Activated B cell treated with CpG ODN at 0.5 μM for 24 hours (primary cell): ENCODE results near the gene LCMT1. TPM values are rescaled to one million over a fixed set of nuclear protein-coding genes. Genes with fewer than 3 reads are reported as not detected.
"Not testable (repeated sequence)": the region's sequence is repeated elsewhere in the genome, so short reads cannot be mapped to it uniquely, and the experiment has no call there.

Experiments
- ATAC-seq: fragments of 200-7000 bp; cut with Tn5 transposase; one replicate; pipeline ENCODE4 v1.10.0; 2021; ENCODE audit warnings: low read depth, mild to moderate bottlenecking, moderate library complexity
- CTCF ChIA-PET: fragments of 350-600 bp; sonication (Branson Sonifier 250); formaldehyde crosslinking; loops from one replicate; lab custom pipeline; 2021; ENCODE audit warnings: antibody characterized with exemption; lab: Charles Lee
- POLR2A ChIA-PET: fragments of 350-600 bp; sonication (Branson Sonifier 250); formaldehyde crosslinking; loops from one replicate; lab custom pipeline; 2021; ENCODE audit warnings: antibody characterized with exemption; lab: Charles Lee
- DNase-seq: peaks from one replicate; pipeline ENCODE4 v3.0.0; 2022
- H3K27ac Mint-ChIP-seq: one replicate; pipeline ENCODE4 v1.8.0; 2020; ENCODE audit warnings: mixed read lengths
- H3K27me3 Mint-ChIP-seq: one replicate; pipeline ENCODE4 v1.8.0; 2021; ENCODE audit warnings: mixed read lengths
- H3K36me3 Mint-ChIP-seq: one replicate; pipeline ENCODE4 v1.8.0; 2021; ENCODE audit warnings: low read depth, mixed read lengths
- H3K4me1 Mint-ChIP-seq: one replicate; pipeline ENCODE4 v1.8.0; 2021; ENCODE audit warnings: mixed read lengths
- H3K4me3 Mint-ChIP-seq: one replicate; pipeline ENCODE4 v1.8.0; 2020; ENCODE audit warnings: mild to moderate bottlenecking, mixed read lengths
- H3K9me3 Mint-ChIP-seq: one replicate; pipeline ENCODE4 v1.8.0; 2020; ENCODE audit warnings: mixed read lengths
- intact Hi-C: fragments of 100-400 bp; cut with micrococcal nuclease; formaldehyde crosslinking; loops from one replicate; pipeline ENCODE4 v1.15.1; 2024
- total RNA-seq: library from RNA; stranded (reverse); gene quantifications from 2 replicates; pipeline ENCODE4 v1.2.3, GENCODE V29; 2022
- TF ChIP-seq, protein P1 (sequence below): fragments of 200-600 bp; IDR thresholded peaks from one replicate; pipeline ENCODE4 v1.8.0; 2022; ENCODE audit warnings: antibody characterized with exemption, mild to moderate bottlenecking

Gene LCMT1
- total RNA-seq, 1 donor from 2014 or later = 33.6 TPM

DNA sequence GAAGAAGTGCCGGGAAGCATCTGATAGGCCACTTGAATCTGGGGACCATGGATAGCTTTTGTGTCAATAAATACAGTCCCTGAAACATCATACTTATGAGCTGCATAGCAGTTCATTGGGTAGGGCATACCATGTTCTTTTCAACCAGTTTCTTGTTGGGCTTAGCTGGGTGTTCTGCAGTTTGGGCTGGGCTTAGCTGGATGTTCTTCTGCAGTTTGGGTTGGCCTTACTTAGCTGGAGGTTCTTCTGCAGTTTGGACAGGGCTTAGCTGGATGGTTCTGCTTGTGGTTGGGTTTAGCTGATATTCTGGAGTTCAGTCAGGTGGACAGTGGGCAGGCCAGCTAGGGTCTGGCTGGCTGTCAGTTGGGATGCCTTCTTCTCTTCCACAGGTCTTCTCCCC, 52.1 kb downstream of the LCMT1 start:
- no peaks in the 10 kb centered on the region for H3K4me1 Mint-ChIP-seq
- DNase-seq = no peak
- no peaks in the 10 kb centered on the region for H3K27me3 Mint-ChIP-seq
- intact Hi-C loops = no loop called here
- ATAC-seq = no peak
- H3K9me3 Mint-ChIP-seq = no peaks in the 10 kb centered on the region
- H3K4me3 Mint-ChIP-seq = no peak overlapping the region
- CTCF ChIA-PET = no interaction called here
- POLR2A ChIA-PET = no interaction called here
- TF ChIP-seq, protein P1, sequence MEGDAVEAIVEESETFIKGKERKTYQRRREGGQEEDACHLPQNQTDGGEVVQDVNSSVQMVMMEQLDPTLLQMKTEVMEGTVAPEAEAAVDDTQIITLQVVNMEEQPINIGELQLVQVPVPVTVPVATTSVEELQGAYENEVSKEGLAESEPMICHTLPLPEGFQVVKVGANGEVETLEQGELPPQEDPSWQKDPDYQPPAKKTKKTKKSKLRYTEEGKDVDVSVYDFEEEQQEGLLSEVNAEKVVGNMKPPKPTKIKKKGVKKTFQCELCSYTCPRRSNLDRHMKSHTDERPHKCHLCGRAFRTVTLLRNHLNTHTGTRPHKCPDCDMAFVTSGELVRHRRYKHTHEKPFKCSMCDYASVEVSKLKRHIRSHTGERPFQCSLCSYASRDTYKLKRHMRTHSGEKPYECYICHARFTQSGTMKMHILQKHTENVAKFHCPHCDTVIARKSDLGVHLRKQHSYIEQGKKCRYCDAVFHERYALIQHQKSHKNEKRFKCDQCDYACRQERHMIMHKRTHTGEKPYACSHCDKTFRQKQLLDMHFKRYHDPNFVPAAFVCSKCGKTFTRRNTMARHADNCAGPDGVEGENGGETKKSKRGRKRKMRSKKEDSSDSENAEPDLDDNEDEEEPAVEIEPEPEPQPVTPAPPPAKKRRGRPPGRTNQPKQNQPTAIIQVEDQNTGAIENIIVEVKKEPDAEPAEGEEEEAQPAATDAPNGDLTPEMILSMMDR = no peak
- H3K27ac Mint-ChIP-seq = no peak overlapping the region
- peaks cover 76% of the 10 kb centered on the region for H3K36me3 Mint-ChIP-seq

DNA sequence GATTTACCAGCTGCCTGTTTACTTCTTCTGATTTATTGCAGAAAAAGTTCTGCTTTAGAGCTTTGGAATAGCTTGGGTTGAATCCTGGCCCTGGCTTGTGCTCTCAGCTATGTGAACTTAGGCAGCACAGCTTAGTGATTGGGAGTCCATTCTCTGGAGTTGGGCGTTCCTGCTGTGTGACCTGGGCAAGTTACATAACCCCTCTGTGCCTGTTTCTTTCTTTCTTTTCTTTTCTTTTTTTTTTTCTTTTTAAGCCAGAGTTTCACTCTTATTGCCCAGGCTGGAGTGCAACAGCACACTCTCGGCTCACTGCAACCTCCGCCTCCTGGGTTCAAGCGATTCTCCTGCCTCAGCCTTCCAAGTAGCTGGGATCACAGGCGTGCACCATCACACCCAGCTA, 53.7 kb downstream of the LCMT1 start:
- Mint-ChIP-seq H3K27ac (no peak overlapping the region), H3K36me3 (peaks cover 81% of the 10 kb centered on the region), H3K9me3 (no peaks in the 10 kb centered on the region), H3K27me3 (no peaks in the 10 kb centered on the region), H3K4me1 (no peaks in the 10 kb centered on the region), H3K4me3 (no peak overlapping the region)
- TF ChIP-seq, protein P1 = no peak
- CTCF ChIA-PET = no interaction called here
- POLR2A ChIA-PET = no interaction called here
- DNase-seq (no peak), ATAC-seq (no peak)
- intact Hi-C loops = no loop called here

DNA sequence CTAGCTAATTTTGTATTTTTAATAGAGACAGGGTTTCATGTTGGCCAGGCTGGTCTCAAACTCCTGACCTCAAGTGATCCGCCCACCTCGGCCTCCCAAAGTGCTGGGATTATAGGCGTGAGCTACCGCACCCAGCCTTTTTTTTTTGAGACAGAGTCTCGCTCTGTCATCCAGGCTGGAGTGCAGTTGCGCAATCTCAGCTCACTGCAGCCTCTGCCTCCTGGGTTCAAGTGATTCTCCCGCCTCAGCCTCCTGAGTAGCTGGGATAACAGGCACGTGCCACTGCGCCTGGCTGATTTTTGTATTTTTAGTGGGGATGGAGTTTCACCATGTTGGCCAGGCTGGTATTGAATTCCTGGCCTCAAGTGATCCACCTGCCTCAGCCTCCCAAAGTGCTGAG, 56.4 kb downstream of the LCMT1 start:
- H3K27me3 Mint-ChIP-seq, H3K27ac Mint-ChIP-seq, POLR2A ChIA-PET, ATAC-seq, DNase-seq, H3K9me3 Mint-ChIP-seq, CTCF ChIA-PET, H3K4me3 Mint-ChIP-seq, intact Hi-C loops, H3K4me1 Mint-ChIP-seq: not testable (repeated sequence)
- H3K36me3 Mint-ChIP-seq = peaks cover 80% of the 10 kb centered on the region

DNA sequence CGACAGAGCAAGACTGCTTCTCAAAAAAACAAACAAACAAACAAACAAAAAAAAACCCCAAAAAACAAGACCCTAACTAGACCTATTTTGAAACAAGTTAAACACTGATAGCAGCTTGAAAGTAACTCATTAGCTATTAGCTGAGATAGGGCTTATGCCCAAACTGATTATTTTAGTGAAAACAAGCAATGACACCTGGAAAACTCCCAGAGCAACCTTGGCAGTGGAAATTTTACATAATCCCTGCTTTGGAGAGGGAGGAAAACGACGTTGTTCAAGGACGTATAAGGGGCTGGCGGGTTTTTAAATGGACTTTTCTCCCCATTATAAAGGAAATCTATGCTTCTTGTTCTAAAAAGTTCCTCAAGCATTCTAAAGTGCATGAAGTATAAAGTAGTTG, 59.8 kb downstream of the LCMT1 start:
- TF ChIP-seq, protein P1 = no peak
- H3K27ac Mint-ChIP-seq = no peak overlapping the region
- ChIA-PET POLR2A (no interaction called here), CTCF (no interaction called here)
- H3K4me1 Mint-ChIP-seq = no peaks in the 10 kb centered on the region
- ATAC-seq = no peak
- intact Hi-C loops = no loop called here
- no peaks in the 10 kb centered on the region for H3K9me3 Mint-ChIP-seq
- no peaks in the 10 kb centered on the region for H3K27me3 Mint-ChIP-seq
- H3K36me3 Mint-ChIP-seq = peaks cover 79% of the 10 kb centered on the region
- no peak for DNase-seq
- no peak overlapping the region for H3K4me3 Mint-ChIP-seq

DNA sequence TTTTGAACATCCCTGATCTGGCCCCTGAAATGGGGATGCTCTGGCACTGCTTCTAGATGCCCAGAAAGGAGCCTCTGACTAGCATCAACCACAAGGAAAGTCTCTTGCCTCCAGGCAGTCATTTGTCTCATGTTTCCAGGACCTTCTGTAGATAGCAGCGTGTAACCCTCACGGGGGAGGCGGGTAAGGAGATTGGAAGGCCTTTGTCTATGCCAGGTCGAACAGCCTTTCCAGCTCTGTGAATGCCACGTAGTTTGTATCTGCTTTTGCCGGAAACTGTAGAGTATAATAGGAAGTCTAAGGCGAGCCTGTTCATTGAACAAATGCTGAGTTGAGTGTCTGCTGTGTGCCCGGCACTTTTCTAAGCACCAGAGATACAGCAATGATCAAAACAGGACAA, 61.3 kb downstream of the LCMT1 start:
- no peaks in the 10 kb centered on the region for H3K27me3 Mint-ChIP-seq
- H3K36me3 Mint-ChIP-seq = peaks cover 71% of the 10 kb centered on the region
- no peak overlapping the region for H3K27ac Mint-ChIP-seq
- CTCF ChIA-PET = no interaction called here
- no peak for ATAC-seq
- TF ChIP-seq, protein P1 = no peak
- H3K4me1 Mint-ChIP-seq = no peaks in the 10 kb centered on the region
- POLR2A ChIA-PET = no interaction called here
- no peaks in the 10 kb centered on the region for H3K9me3 Mint-ChIP-seq
- intact Hi-C loops = no loop called here
- DNase-seq = no peak
- no peak overlapping the region for H3K4me3 Mint-ChIP-seq

DNA sequence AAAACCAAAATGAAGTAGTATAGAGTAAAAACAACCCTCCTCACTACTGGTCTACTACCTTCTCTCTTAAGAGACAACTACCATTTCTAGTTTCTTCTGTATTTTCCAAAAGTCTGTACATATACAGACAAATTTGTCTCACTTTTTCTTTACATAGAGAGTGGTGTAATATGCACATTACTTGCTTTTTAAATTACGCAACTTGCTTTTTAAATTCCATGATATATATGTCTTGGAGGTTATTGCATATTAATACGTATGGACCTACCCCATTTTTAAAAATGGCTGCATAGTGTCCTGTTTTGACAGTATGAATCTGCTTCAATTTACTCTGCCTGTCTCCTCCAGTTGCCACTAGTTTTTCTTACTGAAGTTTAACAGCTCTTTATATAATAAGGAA, 62.7 kb downstream of the LCMT1 start:
- ChIA-PET CTCF (no interaction called here), POLR2A (no interaction called here)
- intact Hi-C loops = no loop called here
- ATAC-seq (no peak), DNase-seq (no peak)
- H3K36me3 Mint-ChIP-seq = peaks cover 71% of the 10 kb centered on the region
- H3K9me3 Mint-ChIP-seq = no peaks in the 10 kb centered on the region
- TF ChIP-seq, protein P1 = no peak
- no peaks in the 10 kb centered on the region for H3K4me1 Mint-ChIP-seq
- H3K4me3 Mint-ChIP-seq = no peak overlapping the region
- no peaks in the 10 kb centered on the region for H3K27me3 Mint-ChIP-seq
- H3K27ac Mint-ChIP-seq = no peak overlapping the region
